ENCODE results near the gene C17orf113.

- TF ChIP-seq CTCF (conservative IDR thresholded peaks at IDR 0.05 in 1 of 2, IDR thresholded peaks at IDR 0.05 in 1 of 2; ENCODE audit: extremely low read depth in 1 of 2, insufficient read depth in 1 of 2, low read depth in 1 of 2, low read length in 2 of 2), result no peak
- TF ChIP-seq EZH2 (IDR thresholded peaks at IDR 0.05; ENCODE audit: borderline replicate concordance, low read length), result no peak
Observed at GRCh38 chr17:41989702-41990419, 60.5 kb downstream of the C17orf113 start.
